ENCODE results near the gene ASIC1. TPM values are rescaled to one million over a fixed set of nuclear protein-coding genes. Genes with fewer than 3 reads are reported as not detected.

ASIC1 gene
- total RNA-seq, 1 donor from 2014 or later, result not detected

- no peak for DNase-seq
- Mint-ChIP-seq H3K4me1 (no peaks in the 10 kb centered on the region), H3K9me3 (no peaks in the 10 kb centered on the region), H3K27ac (no peak overlapping the region), H3K27me3 (no peaks in the 10 kb centered on the region), H3K36me3 (ENCODE audit: low read depth) (peaks cover 2% of the 10 kb centered on the region), H3K4me3 (no peak overlapping the region)
- ChIA-PET CTCF (interaction anchor here (0.5 to 0.7 kb wide), 2 partner anchors 14 kb away, joined by 3 read pairs; no protein-coding TSS in a partner anchor), POLR2A (no interaction called here)
- TF ChIP-seq CTCF (IDR thresholded peaks at IDR 0.05), result no peak
- no peak for ATAC-seq (ENCODE audit: low read depth)
- intact Hi-C loops (cut with micrococcal nuclease), result no loop called here
Observed at GRCh38 chr12:50017641-50018040, 39.8 kb upstream of the ASIC1 start.

GRCh38 chr12:50018154-50018553 lies 39.2 kb upstream of the ASIC1 start:
- DNase-seq (no peak), ATAC-seq (ENCODE audit: low read depth) (no peak)
- ChIA-PET POLR2A (interaction anchor here (0.7 kb wide), 1 partner anchor 23 kb away, joined by 3 read pairs; no protein-coding TSS in a partner anchor), CTCF (interaction anchor here (0.5 kb wide), 1 partner anchor 15 kb away, joined by 3 read pairs; no protein-coding TSS in a partner anchor)
- H3K9me3 Mint-ChIP-seq, result no peaks in the 10 kb centered on the region
- H3K4me1 Mint-ChIP-seq, result no peaks in the 10 kb centered on the region
- no peak for TF ChIP-seq CTCF (IDR thresholded peaks at IDR 0.05)
- H3K27ac Mint-ChIP-seq, result no peak overlapping the region
- H3K36me3 Mint-ChIP-seq (ENCODE audit: low read depth), result peaks cover 2% of the 10 kb centered on the region
- H3K4me3 Mint-ChIP-seq, result no peak overlapping the region
- intact Hi-C loops (cut with micrococcal nuclease), result no loop called here
- H3K27me3 Mint-ChIP-seq, result no peaks in the 10 kb centered on the region

- POLR2A ChIA-PET, result interaction anchor here (0.7 kb wide), 1 partner anchor 22 kb away, joined by 3 read pairs; no protein-coding TSS in a partner anchor
- DNase-seq (no peak), ATAC-seq (ENCODE audit: low read depth) (no peak)
- Mint-ChIP-seq H3K9me3 (no peaks in the 10 kb centered on the region), H3K4me1 (no peaks in the 10 kb centered on the region), H3K27me3 (no peaks in the 10 kb centered on the region), H3K27ac (no peak overlapping the region), H3K4me3 (no peak overlapping the region), H3K36me3 (ENCODE audit: low read depth) (peaks cover 2% of the 10 kb centered on the region)
- intact Hi-C loops (cut with micrococcal nuclease), result no loop called here
- no peak for TF ChIP-seq CTCF (IDR thresholded peaks at IDR 0.05)
- CTCF ChIA-PET, result no interaction called here
Observed at GRCh38 chr12:50018968-50019367, 38.4 kb upstream of the ASIC1 start.

GRCh38 chr12:50019524-50019923 lies 37.9 kb upstream of the ASIC1 start:
- ChIA-PET CTCF (no interaction called here), POLR2A (no interaction called here)
- no peaks in the 10 kb centered on the region for H3K9me3 Mint-ChIP-seq
- H3K36me3 Mint-ChIP-seq (ENCODE audit: low read depth), result peaks cover 2% of the 10 kb centered on the region
- H3K4me3 Mint-ChIP-seq, result no peak overlapping the region
- no peak for DNase-seq
- H3K27me3 Mint-ChIP-seq, result no peaks in the 10 kb centered on the region
- H3K4me1 Mint-ChIP-seq, result peaks cover 5% of the 10 kb centered on the region
- TF ChIP-seq CTCF (IDR thresholded peaks at IDR 0.05), result no peak
- no peak overlapping the region for H3K27ac Mint-ChIP-seq
- ATAC-seq (ENCODE audit: low read depth), result no peak
- intact Hi-C loops (cut with micrococcal nuclease), result no loop called here

GRCh38 chr12:50021031-50021430 lies 36.4 kb upstream of the ASIC1 start:
- no peaks in the 10 kb centered on the region for H3K27me3 Mint-ChIP-seq
- no peak overlapping the region for H3K4me3 Mint-ChIP-seq
- TF ChIP-seq CTCF (IDR thresholded peaks at IDR 0.05), result no peak
- H3K36me3 Mint-ChIP-seq (ENCODE audit: low read depth), result peaks cover 5% of the 10 kb centered on the region
- intact Hi-C loops (cut with micrococcal nuclease), result loop anchor here (10.0 kb wide), 1 partner anchor 1214 kb away; the partner anchor contains the start of gene DAZAP2
- no peak for DNase-seq
- CTCF ChIA-PET, result no interaction called here
- H3K4me1 Mint-ChIP-seq, result peaks cover 16% of the 10 kb centered on the region
- POLR2A ChIA-PET, result no interaction called here
- ATAC-seq (ENCODE audit: low read depth), result no peak
- H3K27ac Mint-ChIP-seq, result no peak overlapping the region
- H3K9me3 Mint-ChIP-seq, result peaks cover 3% of the 10 kb centered on the region

Measured in activated B cell treated with CpG ODN at 0.5 μM for 24 hours (primary cell).